Subcutaneous abdominal adipose tissue (tissue), 5 donors: ENCODE data around the gene CRYM.
"Not testable (repeated sequence)": the region's sequence is repeated elsewhere in the genome, so short reads cannot be mapped to it uniquely, and the experiment has no call there.

Source experiments
- H3K27ac ChIP-seq: one replicate; pipeline ENCODE4 v1.7.0; 2013; ENCODE audit warnings: low read depth, mild to moderate bottlenecking, inconsistent platforms, low read length, moderate library complexity
- H3K27me3 ChIP-seq, 5 donors: one replicate each; pipeline ENCODE4 v1.7.0; 2013; ENCODE audit warnings: low read length in 5 of 5, inconsistent platforms in 1 of 5; ENCODE audit not compliant: control insufficient read depth in 5 of 5, insufficient read depth in 4 of 5
- H3K36me3 ChIP-seq, 5 donors: one replicate each; pipeline ENCODE4 v1.7.0; 2013; ENCODE audit warnings: low read length in 5 of 5; ENCODE audit not compliant: control insufficient read depth in 5 of 5, insufficient read depth in 5 of 5
- H3K4me1 ChIP-seq, 5 donors: one replicate each; pipeline ENCODE4 v1.7.0; 2013; ENCODE audit warnings: low read length in 5 of 5, mild to moderate bottlenecking in 3 of 5, moderate library complexity in 1 of 5; ENCODE audit not compliant: control insufficient read depth in 5 of 5, insufficient read depth in 5 of 5
- H3K4me3 ChIP-seq, 5 donors: one replicate each; pipeline ENCODE4 v1.7.0; 2013; ENCODE audit warnings: low read length in 5 of 5, low read depth in 1 of 5
- H3K9ac ChIP-seq, 5 donors: one replicate each; pipeline ENCODE4 v1.7.0; 2013; ENCODE audit warnings: low read length in 5 of 5, mild to moderate bottlenecking in 4 of 5, moderate library complexity in 3 of 5
- H3K9me3 ChIP-seq, 5 donors: one replicate each; pipeline ENCODE4 v1.7.0; 2013; ENCODE audit warnings: low read length in 5 of 5; ENCODE audit not compliant: control insufficient read depth in 5 of 5
- donor health status: healthy.
- donor health status: healthy.
- donor health status: healthy.
- donor health status: healthy.
- donor health status: healthy.

The CRYM gene

DNA sequence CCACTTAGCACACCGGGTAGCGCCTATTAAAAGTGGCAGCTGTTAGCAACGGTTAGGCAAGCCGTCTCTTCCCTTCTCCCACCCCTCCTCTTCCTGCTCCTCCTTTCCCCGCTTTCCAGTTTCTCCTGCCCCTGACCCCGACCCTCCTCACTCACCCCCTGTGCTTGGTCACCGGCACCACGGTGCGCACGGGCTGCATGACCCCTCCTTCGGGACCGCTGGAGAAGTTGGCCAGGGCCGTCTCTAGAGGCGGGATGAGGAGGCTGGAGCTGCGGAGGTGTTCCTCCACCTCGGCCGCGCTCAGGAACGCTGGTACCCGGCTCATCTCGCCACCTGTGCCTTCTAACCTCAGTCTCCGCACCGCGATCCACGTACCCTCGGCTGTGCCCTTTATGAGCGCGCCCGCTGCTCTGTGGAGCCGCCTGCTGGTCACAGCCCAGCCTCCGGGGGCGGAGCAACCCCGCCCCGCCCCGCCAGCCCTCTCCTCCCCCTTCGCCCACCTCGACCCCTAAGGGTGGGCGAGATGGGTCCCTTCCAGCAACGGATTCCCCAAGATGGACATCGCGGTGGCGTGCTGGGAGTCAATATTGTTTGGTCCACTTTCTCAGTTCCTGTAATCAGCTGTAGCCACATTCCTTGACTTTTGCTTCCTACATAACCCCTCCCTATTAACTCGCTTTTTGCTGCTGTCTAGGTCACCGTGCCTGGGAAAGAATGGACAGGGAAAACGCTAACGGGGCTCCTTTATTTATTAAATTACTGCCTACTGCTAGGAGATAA lies at the start of gene CRYM:
CRYM (minus strand) TSS at position 364 of the 780 bp plus-strand sequence; CDS start at position 325, 39 bp downstream.
- Histone ChIP-seq H3K9ac (peak within 1 kb of the TSS in 2 of 5 donors; percentile 19 to 38), H3K27me3 (peaks cover 16 to 26% (median 26%) of the 10 kb centered on the region in 5 donors), H3K27ac (no peak within 1 kb of the TSS), H3K9me3 (no peaks in the 10 kb centered on the region), H3K4me1 (peaks cover 0 to 10% (median 9%) of the 10 kb centered on the region in 5 donors), H3K36me3 (no peaks in the 10 kb centered on the region), H3K4me3 (peak within 1 kb of the TSS; percentile 38 to 67 (median 56))

DNA sequence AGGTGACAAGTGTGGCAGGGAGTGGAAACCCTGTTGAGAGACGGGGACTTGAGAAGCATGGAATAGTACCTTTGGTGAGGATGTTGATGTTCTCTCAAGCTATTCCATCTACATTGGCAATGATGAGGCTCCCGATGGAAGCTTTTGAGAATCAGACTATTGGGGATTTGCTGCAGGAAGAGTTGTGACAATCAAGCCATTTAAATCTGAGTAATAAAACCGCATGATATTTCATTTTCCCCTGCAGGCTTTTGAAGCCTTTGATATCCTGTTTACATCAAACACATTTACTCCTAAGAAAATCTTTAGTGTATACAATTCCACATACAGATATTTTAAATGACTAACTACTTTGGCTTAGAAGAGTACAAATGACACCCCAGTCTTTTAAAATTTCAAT lies 49.0 kb upstream of the CRYM start:
- no peak overlapping the region for H3K4me3 ChIP-seq

DNA sequence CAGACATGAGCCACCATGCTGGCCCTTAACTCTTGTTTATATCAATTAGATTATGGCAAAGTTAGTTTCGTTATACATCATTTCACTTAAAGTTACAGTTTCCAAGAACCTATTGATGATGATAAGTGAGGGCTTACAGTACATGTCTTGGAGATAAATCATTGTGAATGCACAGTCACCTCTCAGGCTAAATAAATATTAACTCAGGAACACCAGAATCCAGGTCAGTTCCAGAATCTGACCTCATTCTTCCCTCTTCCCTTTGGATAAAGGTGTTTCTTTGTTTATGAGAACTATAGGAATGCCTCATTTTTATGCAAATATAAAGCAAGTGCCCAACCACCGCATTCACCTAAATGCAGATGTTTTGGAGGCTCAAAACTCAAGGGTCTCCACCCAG lies 48.4 kb upstream of the CRYM start:
- Histone ChIP-seq H3K9me3 (no peaks in the 10 kb centered on the region), H3K36me3 (no peaks in the 10 kb centered on the region), H3K27me3 (no peaks in the 10 kb centered on the region), H3K4me3 (no peak overlapping the region), H3K4me1 (no peaks in the 10 kb centered on the region), H3K9ac (no peak overlapping the region), H3K27ac (no peak overlapping the region)

More for the DNA sequence above, 49.0 kb upstream of the CRYM start:
- H3K4me1 ChIP-seq, result no peaks in the 10 kb centered on the region
- no peaks in the 10 kb centered on the region for H3K36me3 ChIP-seq
- no peak overlapping the region for H3K27ac ChIP-seq
- H3K27me3 ChIP-seq, result no peaks in the 10 kb centered on the region
- H3K9ac ChIP-seq, result no peak overlapping the region
- H3K9me3 ChIP-seq, result no peaks in the 10 kb centered on the region

DNA sequence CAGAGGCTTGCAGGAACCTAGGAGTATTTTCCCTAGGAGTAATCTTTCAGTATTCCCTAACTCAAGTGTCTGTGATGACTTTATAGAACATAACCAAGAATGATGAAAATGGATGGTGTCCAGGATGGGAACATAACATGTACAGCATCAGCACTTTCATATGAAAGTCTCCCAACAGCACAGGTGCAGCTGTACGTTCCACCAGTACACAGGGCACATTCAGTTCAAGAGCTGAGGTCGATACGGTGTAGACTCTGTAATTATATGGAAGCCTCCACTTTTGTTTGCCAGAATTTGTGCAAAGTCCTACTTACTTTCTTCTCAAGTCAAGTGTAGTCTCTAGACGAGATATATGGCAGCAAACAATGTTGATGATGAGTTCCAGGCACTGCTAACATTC lies 46.2 kb upstream of the CRYM start:
- no peaks in the 10 kb centered on the region for H3K9me3 ChIP-seq
- H3K27me3 ChIP-seq, result no peaks in the 10 kb centered on the region
- H3K36me3 ChIP-seq, result no peaks in the 10 kb centered on the region
- no peaks in the 10 kb centered on the region for H3K4me1 ChIP-seq
- H3K27ac ChIP-seq, result no peak overlapping the region
- no peak overlapping the region for H3K9ac ChIP-seq
- H3K4me3 ChIP-seq, result no peak overlapping the region

DNA sequence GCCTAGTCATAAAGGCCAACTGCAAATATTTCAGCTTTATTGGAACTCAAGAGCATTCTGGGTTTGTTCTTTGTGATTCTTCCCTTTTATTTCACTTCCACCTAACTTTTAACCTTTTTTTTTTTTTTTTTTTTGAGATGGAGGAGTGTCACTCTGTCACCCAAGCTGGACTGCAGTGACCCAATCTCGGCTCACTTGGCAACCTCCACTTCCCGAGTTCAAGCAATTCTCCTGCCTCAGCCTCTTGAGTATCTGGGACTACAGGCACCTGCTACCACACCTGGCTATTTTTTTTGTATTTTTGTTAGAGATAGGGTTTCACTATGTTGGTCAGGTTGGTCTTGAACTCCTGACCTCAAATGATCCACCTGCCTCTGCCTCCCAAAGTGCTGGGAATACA lies 44.2 kb upstream of the CRYM start:
- not testable (repeated sequence) for H3K9ac ChIP-seq, H3K4me1 ChIP-seq, H3K27me3 ChIP-seq, H3K9me3 ChIP-seq, H3K36me3 ChIP-seq, H3K4me3 ChIP-seq, H3K27ac ChIP-seq

DNA sequence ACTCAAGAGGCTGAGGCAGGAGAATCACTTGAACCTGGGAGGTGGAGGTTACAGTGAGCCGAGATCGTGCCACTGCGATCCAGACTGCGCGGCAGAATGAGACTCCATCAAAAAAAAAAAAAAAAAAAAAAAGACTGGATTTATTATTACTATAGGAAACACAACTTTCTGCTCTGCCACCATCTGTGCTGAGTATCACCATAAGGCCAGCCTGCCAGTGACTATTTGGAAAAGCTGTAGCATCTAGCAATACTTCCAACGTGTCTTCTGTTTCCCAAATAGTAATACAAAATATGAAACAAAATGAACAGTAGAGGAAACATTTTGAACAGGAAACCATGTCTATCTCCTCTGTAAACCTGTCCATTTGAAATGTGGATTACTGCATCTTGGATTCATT lies 43.6 kb upstream of the CRYM start:
- Histone ChIP-seq H3K9ac (no peak overlapping the region), H3K27me3 (no peaks in the 10 kb centered on the region), H3K36me3 (no peaks in the 10 kb centered on the region), H3K4me3 (no peak overlapping the region), H3K4me1 (no peaks in the 10 kb centered on the region), H3K9me3 (no peaks in the 10 kb centered on the region), H3K27ac (no peak overlapping the region)

DNA sequence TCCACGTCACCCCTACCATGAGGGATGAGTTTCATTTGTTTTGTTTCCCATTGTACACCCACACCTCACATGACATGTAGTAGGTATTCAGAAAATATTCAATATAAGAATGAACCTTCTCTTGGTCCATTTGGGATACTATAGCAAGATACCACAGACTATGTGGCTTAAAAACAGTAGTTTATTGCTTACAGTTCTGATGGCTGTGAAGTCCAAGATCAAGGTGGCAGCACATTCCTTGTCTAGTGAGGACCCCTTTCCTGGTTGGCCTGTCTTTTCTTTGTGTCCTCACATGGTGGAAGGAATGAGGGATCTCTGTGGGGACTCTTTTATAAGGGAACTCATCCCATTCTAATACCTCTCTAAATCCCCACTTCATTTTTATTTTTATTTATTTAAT lies 36.2 kb upstream of the CRYM start:
- no peaks in the 10 kb centered on the region for H3K36me3 ChIP-seq
- H3K27me3 ChIP-seq, result no peaks in the 10 kb centered on the region
- H3K4me3 ChIP-seq, result no peak overlapping the region
- H3K27ac ChIP-seq, result no peak overlapping the region
- no peak overlapping the region for H3K9ac ChIP-seq
- no peaks in the 10 kb centered on the region for H3K9me3 ChIP-seq
- H3K4me1 ChIP-seq, result no peaks in the 10 kb centered on the region

DNA sequence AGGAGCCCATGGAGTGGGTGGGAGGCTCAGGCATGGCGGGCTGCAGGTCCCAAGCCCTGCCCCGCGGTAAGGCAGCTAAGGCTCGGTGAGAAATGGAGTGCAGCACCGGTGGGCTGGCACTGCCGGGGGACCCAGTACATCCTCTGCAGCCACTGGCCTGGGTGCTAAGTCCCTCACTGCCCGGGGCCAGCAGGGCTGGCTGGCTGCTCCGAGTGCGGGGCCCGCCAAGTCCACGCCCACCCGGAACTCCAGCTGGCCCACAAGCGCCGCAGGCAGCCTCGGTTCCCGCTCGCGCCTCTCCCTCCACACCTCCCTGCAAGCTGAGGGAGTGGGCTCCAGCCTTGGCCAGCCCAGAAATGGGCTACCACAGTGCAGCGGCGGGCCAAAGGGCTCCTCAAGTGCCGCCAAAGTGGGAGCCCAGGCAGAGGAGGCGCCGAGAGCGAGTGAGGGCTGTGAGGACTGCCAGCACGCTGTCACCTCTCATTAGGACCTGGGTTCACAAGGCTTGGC lies 34.8 kb upstream of the CRYM start:
- not testable (repeated sequence) for H3K4me1 ChIP-seq, H3K9ac ChIP-seq, H3K27me3 ChIP-seq, H3K9me3 ChIP-seq, H3K27ac ChIP-seq, H3K4me3 ChIP-seq, H3K36me3 ChIP-seq

DNA sequence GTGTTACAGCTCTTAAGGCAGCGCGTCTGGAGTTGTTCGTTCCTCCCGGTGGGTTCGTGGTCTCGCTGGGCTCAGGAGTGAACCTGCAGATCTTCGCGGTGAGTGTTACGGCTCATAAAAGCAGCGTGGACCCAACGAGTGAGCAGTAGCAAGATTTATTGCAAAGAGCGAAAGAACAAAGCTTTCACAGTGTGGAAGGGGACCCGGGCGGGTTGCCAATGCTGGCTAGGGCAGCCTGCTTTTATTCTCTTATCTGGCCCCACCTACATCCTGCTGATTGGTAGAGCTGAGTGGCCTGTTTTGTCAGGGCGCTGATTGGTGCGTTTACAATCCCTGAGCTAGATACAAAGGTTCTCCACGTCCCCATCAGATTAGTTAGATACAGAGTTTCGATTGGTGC lies 34.0 kb upstream of the CRYM start:
- not testable (repeated sequence) for H3K27ac ChIP-seq, H3K36me3 ChIP-seq, H3K4me1 ChIP-seq, H3K9ac ChIP-seq, H3K27me3 ChIP-seq, H3K9me3 ChIP-seq, H3K4me3 ChIP-seq

DNA sequence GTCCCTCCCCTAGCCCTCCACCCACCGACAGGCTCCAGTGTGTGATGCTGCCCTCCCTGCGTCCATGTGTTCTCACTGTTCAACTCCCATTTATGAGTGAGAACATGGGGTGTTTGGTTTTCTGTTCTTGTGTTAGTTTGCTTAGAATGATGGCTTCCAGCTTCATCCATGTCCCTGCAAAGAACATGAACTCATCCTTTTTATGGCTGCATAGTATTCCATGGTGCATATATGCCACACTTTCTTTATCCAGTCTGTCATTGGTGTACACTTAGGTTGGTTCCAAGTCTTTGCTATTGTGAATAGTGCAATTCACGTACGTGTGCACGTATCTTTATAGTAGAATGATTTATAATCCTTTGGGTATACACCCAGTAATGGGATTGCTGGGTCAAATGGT lies 28.6 kb upstream of the CRYM start:
- not testable (repeated sequence) for H3K36me3 ChIP-seq, H3K9me3 ChIP-seq, H3K9ac ChIP-seq, H3K4me3 ChIP-seq, H3K27me3 ChIP-seq, H3K27ac ChIP-seq, H3K4me1 ChIP-seq
